Natural killer cell (primary cell): Measurements from ENCODE around the gene TMEM271. TPM values are rescaled to one million over a fixed set of nuclear protein-coding genes. Genes with fewer than 3 reads are reported as not detected.

Experiments used
- ATAC-seq, 3 donors: fragments of 150-1000 bp in 2 of 3; fragments of 200-7000 bp in 1 of 3; cut with Tn5 transposase; 1 replicate in 1 of 3; 2 replicates in 2 of 3; pipeline ENCODE4 v1.10.0; 2021; ENCODE audit warnings: mild to moderate bottlenecking in 2 of 3, moderate library complexity in 2 of 3
- DNase-seq, 2 donors: peaks; one replicate each; pipeline versions ENCODE4 v3.0.0 to v3.0.0-alpha.2; 2013 to 2021; ENCODE audit warnings: mixed read lengths in 1 of 2
- H3K27ac ChIP-seq: one replicate; pipeline ENCODE4 v1.5.1; 2013; ENCODE audit warnings: mild to moderate bottlenecking, low read length
- H3K27me3 ChIP-seq: one replicate; pipeline ENCODE4 v1.6.1; 2013; ENCODE audit warnings: low read length; ENCODE audit not compliant: control insufficient read depth, insufficient read depth
- H3K36me3 ChIP-seq: one replicate; pipeline ENCODE4 v1.6.1; 2013; ENCODE audit warnings: low read length; ENCODE audit not compliant: control insufficient read depth, insufficient read depth
- H3K4me1 ChIP-seq: one replicate; pipeline ENCODE4 v1.6.1; 2013; ENCODE audit warnings: low read length; ENCODE audit not compliant: control insufficient read depth, insufficient read depth
- H3K4me3 ChIP-seq: one replicate; pipeline ENCODE4 v1.5.1; 2013; ENCODE audit warnings: low read length
- H3K9me3 ChIP-seq: one replicate; pipeline ENCODE4 v1.6.1; 2013; ENCODE audit warnings: low read length; ENCODE audit not compliant: control insufficient read depth, insufficient read depth
- H3K27ac Mint-ChIP-seq, 2 donors: one replicate each; pipeline ENCODE4 v1.8.0; 2022; ENCODE audit warnings: mild to moderate bottlenecking in 2 of 2, mixed read lengths in 2 of 2, moderate library complexity in 1 of 2
- H3K27me3 Mint-ChIP-seq, 2 donors: one replicate each; pipeline ENCODE4 v1.8.0; 2022; ENCODE audit warnings: low read depth in 2 of 2, mixed read lengths in 2 of 2
- H3K36me3 Mint-ChIP-seq: one replicate; pipeline ENCODE4 v1.8.0; 2022; ENCODE audit warnings: mixed read lengths
- H3K4me1 Mint-ChIP-seq, 2 donors: one replicate each; pipeline ENCODE4 v1.8.0; 2022; ENCODE audit warnings: mixed read lengths in 2 of 2
- H3K4me3 Mint-ChIP-seq: one replicate; pipeline ENCODE4 v1.8.0; 2022; ENCODE audit warnings: mild to moderate bottlenecking, moderate library complexity, mixed read lengths
- H3K9me3 Mint-ChIP-seq, 2 donors: one replicate each; pipeline ENCODE4 v1.8.0; 2022; ENCODE audit warnings: mixed read lengths in 2 of 2
- CTCF ChIP-seq: fragments of 200-600 bp; IDR thresholded peaks from one replicate; pipeline ENCODE4 v1.8.0; 2022; ENCODE audit warnings: antibody characterized with exemption
- WGBS: methylation state at CpG from one replicate; pipeline ENCODE4 v1.1.7; 2013; ENCODE audit warnings: missing lambda C conversion rate; ENCODE audit not compliant: insufficient coverage; 5-methylcytosine and 5-hydroxymethylcytosine counted together
- intact Hi-C: fragments of 100-400 bp; cut with micrococcal nuclease; formaldehyde crosslinking; loops from one replicate; pipeline ENCODE4 v1.14.2; 2022
- total RNA-seq, 4 donors: library from RNA; stranded (reverse); fragments of 120-200 nt in 1 of 4; gene quantifications; one replicate each; pipeline versions ENCODE4 v1.2.3 to v1.2.4, GENCODE V29; 2013 to 2022

TMEM271 gene
- total RNA-seq, 3 donors from 2014 or later (not counting 1 experiment from before 2014, with no cell fraction given) = not detected

DNA sequence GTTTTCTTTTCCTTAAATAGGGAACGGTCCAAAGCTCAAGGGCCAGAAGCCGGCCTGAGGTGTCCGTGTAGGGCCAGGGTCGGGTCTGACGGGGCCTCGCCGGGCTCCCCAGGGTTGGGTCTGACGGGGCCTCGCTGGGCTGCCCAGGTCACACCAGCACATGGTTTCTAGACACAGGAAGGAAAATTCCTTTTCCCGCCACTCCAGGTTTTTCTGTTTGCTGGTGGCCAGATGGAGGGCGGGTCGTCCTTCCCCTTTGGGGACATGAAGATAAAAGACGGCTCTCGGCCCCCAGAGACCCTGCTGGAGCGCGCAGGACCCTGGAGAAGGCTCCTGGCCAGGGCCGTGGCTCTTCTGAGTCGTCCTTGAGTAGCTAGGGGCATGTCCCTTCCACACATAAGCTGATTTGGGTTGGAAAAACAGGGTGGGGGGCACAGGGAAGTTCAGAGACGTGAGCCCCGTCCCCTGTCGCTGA lies 42.0 kb downstream of the TMEM271 start:
- Mint-ChIP-seq H3K4me3 (no peak overlapping the region), H3K27me3 (no peaks in the 10 kb centered on the region), H3K9me3 (peaks cover 4% of the 10 kb centered on the region in 2 donors), H3K27ac (no peak overlapping the region), H3K36me3 (no peaks in the 10 kb centered on the region), H3K4me1 (peaks cover 5 to 12% of the 10 kb centered on the region in 2 donors)
- Histone ChIP-seq H3K9me3 (no peaks in the 10 kb centered on the region), H3K27ac (no peak overlapping the region), H3K27me3 (no peaks in the 10 kb centered on the region), H3K4me3 (no peak overlapping the region), H3K36me3 (peaks cover 46% of the 10 kb centered on the region), H3K4me1 (no peaks in the 10 kb centered on the region)
- 98% methylated on average over 21 of the region's 21 CpGs for WGBS
- TF ChIP-seq CTCF = no peak
- intact Hi-C loops = no loop called here
- no peak for ATAC-seq
- no peak for DNase-seq

DNA sequence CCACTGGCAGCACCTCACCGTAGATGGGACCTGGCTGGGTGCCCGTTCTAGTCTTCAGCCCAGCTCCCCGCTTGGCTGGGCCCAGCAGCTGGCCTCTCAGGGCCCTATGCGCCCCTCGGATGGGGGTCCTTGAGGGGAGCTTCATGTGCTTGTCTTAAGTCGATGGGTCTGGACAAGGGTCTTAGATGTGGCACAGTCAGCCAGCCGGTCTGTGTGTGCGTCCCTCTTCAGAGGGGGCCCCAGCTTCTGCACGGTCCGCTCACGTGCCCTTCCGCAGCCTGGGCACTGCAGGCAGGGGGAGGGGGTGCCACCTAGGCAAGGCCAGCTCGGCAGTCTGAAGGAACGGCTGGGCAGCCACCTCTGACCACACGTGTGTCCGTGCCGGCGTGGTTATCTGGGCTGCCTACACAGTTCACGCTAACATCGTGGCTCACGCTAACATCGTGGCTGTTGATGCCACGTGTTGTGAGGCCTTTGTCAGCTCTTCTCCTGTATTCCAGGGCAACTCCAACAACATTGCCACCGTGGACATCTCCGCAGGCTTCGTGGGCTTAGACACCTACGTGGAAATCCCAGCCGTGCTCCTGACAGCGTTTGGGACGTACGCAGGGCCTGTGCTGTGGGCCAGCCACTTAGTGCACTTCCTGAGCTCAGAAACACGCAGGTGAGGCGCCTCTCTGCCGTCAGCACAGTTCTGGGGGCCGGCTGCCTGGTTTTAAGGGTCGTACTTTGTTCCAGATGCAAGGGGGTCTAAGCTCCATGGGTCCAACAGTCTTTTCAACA lies 42.6 kb downstream of the TMEM271 start:
- no peaks in the 10 kb centered on the region for H3K9me3 ChIP-seq
- intact Hi-C loops = no loop called here
- H3K4me3 ChIP-seq = no peak overlapping the region
- DNase-seq (no peak), ATAC-seq (no peak)
- Mint-ChIP-seq H3K27me3 (no peaks in the 10 kb centered on the region), H3K9me3 (peaks cover 4% of the 10 kb centered on the region in 2 donors), H3K4me3 (no peak overlapping the region), H3K36me3 (no peaks in the 10 kb centered on the region), H3K27ac (no peak overlapping the region), H3K4me1 (peaks cover 5 to 12% of the 10 kb centered on the region in 2 donors)
- no peaks in the 10 kb centered on the region for H3K27me3 ChIP-seq
- peaks cover 50% of the 10 kb centered on the region for H3K36me3 ChIP-seq
- TF ChIP-seq CTCF = no peak
- no peaks in the 10 kb centered on the region for H3K4me1 ChIP-seq
- no peak overlapping the region for H3K27ac ChIP-seq
- WGBS = 95% methylated on average over 36 of the region's 36 CpGs

GRCh38 chr4:532588-533317 lies 43.3 kb downstream of the TMEM271 start:
- Mint-ChIP-seq H3K27me3 (no peaks in the 10 kb centered on the region), H3K9me3 (peaks cover 4% of the 10 kb centered on the region in 2 donors), H3K36me3 (no peaks in the 10 kb centered on the region), H3K27ac (peak overlapping the region in 1 of 2 donors; percentile 38), H3K4me3 (no peak overlapping the region), H3K4me1 (peaks cover 5 to 12% of the 10 kb centered on the region in 2 donors)
- H3K36me3 ChIP-seq = peaks cover 52% of the 10 kb centered on the region
- no peak for TF ChIP-seq CTCF
- no peaks in the 10 kb centered on the region for H3K4me1 ChIP-seq
- 98% methylated on average over 10 of the region's 10 CpGs for WGBS
- H3K27ac ChIP-seq = no peak overlapping the region
- H3K9me3 ChIP-seq = no peaks in the 10 kb centered on the region
- ATAC-seq = no peak
- intact Hi-C loops = no loop called here
- no peak overlapping the region for H3K4me3 ChIP-seq
- no peaks in the 10 kb centered on the region for H3K27me3 ChIP-seq
- no peak for DNase-seq
